H1 (cell line): ENCODE data around the gene ZWILCH.

Experiments
- ATF2 ChIP-seq: IDR thresholded peaks from 2 replicates; pipeline ENCODE4 v1.6.1; 2012; ENCODE audit warnings: low read length, inconsistent platforms
- CEBPB ChIP-seq: IDR thresholded peaks from 2 replicates; pipeline ENCODE4 v1.6.1; 2012; ENCODE audit warnings: low read depth, low read length
- CTCF ChIP-seq, 3 experiments: IDR thresholded peaks; 1 replicate in 2 of 3; 2 replicates in 1 of 3; pipeline versions ENCODE4 v1.5.1 to v1.6.1; 2011; ENCODE audit warnings: low read length in 3 of 3, mild to moderate bottlenecking in 3 of 3, inconsistent platforms in 2 of 3, low read depth in 1 of 3, moderate library complexity in 1 of 3; ENCODE audit not compliant: insufficient read depth in 1 of 3; ENCODE audit errors: control extremely low read depth in 1 of 3
- EZH2 ChIP-seq: fragments of 200-600 bp; sonication (generic); IDR thresholded peaks from 2 replicates; pipeline ENCODE4 v1.7.1; 2012; ENCODE audit warnings: low read depth, mild to moderate bottlenecking, moderate library complexity, low read length, inconsistent platforms; ENCODE audit not compliant: severe bottlenecking
- GTF2F1 ChIP-seq: IDR thresholded peaks from 2 replicates; pipeline ENCODE4 v1.6.1; 2012; ENCODE audit warnings: low read depth, low read length, improper control_type of control experiment, borderline replicate concordance
- HDAC2 ChIP-seq, 2 experiments: fragments of 300-600 bp in 1 of 2; sonication (generic) in 1 of 2; IDR thresholded peaks; 2 replicates each; pipeline ENCODE4 v1.6.1; 2011 to 2012; ENCODE audit warnings: low read depth in 2 of 2, low read length in 2 of 2, mild to moderate bottlenecking in 2 of 2, moderate library complexity in 2 of 2, borderline replicate concordance in 1 of 2, inconsistent platforms in 1 of 2
- HDAC6 ChIP-seq: IDR thresholded peaks from one replicate; pipeline ENCODE4 v1.7.1; 2012; ENCODE audit warnings: low read depth, mild to moderate bottlenecking, inconsistent platforms, low read length, moderate library complexity
- NANOG ChIP-seq: IDR thresholded peaks from 2 replicates; pipeline ENCODE4 v1.6.1; 2011; ENCODE audit warnings: low read length, low read depth, mild to moderate bottlenecking, inconsistent platforms; ENCODE audit not compliant: insufficient read depth, poor library complexity, severe bottlenecking
- POLR2A ChIP-seq, 2 experiments: IDR thresholded peaks; 1 replicate in 1 of 2; 2 replicates in 1 of 2; pipeline ENCODE4 v1.6.1; 2011; ENCODE audit warnings: low read depth in 2 of 2, low read length in 2 of 2, mild to moderate bottlenecking in 2 of 2; ENCODE audit errors: control extremely low read depth in 1 of 2
- SP1 ChIP-seq: IDR thresholded peaks from 2 replicates; pipeline ENCODE4 v1.6.1; 2011; ENCODE audit warnings: low read depth, low read length
- SRF ChIP-seq: IDR thresholded peaks from 2 replicates; pipeline ENCODE4 v1.6.1; 2011; ENCODE audit warnings: mild to moderate bottlenecking, low read depth, low read length, moderate library complexity
- TAF1 ChIP-seq: IDR thresholded peaks from 2 replicates; pipeline ENCODE4 v1.6.1; 2011; ENCODE audit warnings: mild to moderate bottlenecking, low read depth, low read length
- YY1 ChIP-seq: IDR thresholded peaks from 2 replicates; pipeline ENCODE4 v1.6.1; 2011; ENCODE audit warnings: low read depth, mild to moderate bottlenecking, low read length
- TF ChIP-seq, protein P1 (sequence below): IDR thresholded peaks from 2 replicates; pipeline ENCODE4 v1.6.1; 2011; ENCODE audit warnings: low read length, improper control_type of control experiment

GRCh38 chr15:66573348-66573718 lies 68.2 kb downstream of the ZWILCH start:
- TF ChIP-seq ATF2 (no peak), GTF2F1 (no peak), CTCF (IDR thresholded peaks at IDR 0.05; ENCODE audit: control extremely low read depth in 1 of 3, insufficient read depth in 1 of 3, low read depth in 1 of 3, low read length in 3 of 3) (no peak), POLR2A (IDR thresholded peaks at IDR 0.05; ENCODE audit: control extremely low read depth in 1 of 2, low read depth in 2 of 2, low read length in 2 of 2) (no peak), NANOG (no peak), TAF1 (no peak), HDAC6 (no peak), SP1 (no peak), EZH2 (no peak), YY1 (no peak), SRF (no peak), HDAC2 (IDR thresholded peaks at IDR 0.05; ENCODE audit: borderline replicate concordance in 1 of 2, low read depth in 2 of 2, low read length in 2 of 2) (no peak), CEBPB (no peak)
- TF ChIP-seq, protein P1, sequence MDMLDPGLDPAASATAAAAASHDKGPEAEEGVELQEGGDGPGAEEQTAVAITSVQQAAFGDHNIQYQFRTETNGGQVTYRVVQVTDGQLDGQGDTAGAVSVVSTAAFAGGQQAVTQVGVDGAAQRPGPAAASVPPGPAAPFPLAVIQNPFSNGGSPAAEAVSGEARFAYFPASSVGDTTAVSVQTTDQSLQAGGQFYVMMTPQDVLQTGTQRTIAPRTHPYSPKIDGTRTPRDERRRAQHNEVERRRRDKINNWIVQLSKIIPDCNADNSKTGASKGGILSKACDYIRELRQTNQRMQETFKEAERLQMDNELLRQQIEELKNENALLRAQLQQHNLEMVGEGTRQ, result no peak
